ENCODE results near the gene HIVEP3.

DNA sequence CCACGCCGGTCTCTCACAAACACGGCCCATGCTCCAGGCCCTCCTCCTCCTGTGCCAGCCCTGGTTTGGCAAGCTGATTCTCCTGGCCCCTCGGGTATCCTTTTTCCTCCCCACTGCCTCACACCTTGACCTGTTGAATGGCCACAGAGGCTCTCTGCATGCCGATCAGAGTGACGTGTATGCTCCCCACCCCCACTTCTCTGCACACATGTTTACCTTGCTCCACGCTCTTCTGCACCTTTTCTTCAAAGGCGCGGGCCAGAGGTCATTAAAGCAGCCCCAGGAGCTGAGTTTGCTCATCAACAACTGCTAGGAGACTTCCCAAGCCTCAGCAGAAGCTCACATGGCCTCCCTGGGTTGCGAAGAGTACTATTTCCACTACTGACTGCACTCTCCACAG, 295.0 kb downstream of the HIVEP3 start:
- TF ChIP-seq POLR2A (IDR thresholded peaks at IDR 0.05), result no peak
- TF ChIP-seq, protein P1, sequence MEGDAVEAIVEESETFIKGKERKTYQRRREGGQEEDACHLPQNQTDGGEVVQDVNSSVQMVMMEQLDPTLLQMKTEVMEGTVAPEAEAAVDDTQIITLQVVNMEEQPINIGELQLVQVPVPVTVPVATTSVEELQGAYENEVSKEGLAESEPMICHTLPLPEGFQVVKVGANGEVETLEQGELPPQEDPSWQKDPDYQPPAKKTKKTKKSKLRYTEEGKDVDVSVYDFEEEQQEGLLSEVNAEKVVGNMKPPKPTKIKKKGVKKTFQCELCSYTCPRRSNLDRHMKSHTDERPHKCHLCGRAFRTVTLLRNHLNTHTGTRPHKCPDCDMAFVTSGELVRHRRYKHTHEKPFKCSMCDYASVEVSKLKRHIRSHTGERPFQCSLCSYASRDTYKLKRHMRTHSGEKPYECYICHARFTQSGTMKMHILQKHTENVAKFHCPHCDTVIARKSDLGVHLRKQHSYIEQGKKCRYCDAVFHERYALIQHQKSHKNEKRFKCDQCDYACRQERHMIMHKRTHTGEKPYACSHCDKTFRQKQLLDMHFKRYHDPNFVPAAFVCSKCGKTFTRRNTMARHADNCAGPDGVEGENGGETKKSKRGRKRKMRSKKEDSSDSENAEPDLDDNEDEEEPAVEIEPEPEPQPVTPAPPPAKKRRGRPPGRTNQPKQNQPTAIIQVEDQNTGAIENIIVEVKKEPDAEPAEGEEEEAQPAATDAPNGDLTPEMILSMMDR (IDR thresholded peaks at IDR 0.05), result no peak

Data from right lobe of liver (tissue), 4 donors.